ENCODE results near the gene PPP2R1B.

DNA sequence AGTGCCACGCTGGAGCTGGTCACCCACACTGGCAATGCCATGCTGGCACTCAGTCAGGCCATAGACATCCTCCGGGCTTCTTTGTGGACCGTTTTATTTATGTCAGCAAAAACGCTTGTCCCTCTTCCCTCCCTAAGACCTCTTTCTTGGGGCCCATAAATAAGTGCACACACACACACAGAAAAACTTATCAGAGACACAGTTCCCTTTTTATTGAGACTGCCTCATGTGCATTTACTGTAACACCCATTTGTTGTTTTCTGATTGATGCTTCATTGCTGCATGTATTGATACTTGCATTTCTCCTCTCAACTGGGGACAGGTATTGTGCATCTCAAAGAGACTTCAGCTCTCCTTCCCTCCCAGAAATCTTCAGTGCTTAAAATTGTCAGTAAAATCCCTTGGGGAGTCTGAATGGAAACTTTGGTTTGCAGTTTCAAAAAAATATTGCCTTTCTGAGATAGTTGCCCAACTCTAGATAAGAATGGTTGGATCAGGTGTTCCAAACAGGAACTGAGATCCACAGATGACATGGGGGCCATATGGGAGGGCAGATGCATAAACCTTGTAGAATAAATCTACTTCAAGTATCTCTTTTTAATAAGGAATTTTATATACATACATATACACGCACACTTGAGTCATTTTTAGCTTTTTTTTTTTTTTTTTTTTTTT is 50.9 kb downstream of the PPP2R1B start:
- TF ChIP-seq CTCF (IDR thresholded peaks at IDR 0.05; ENCODE audit: low read depth, low read length, missing input control) (no peak), JUND (IDR thresholded peaks at IDR 0.05) (no peak), ATF3 (IDR thresholded peaks at IDR 0.05) (no peak), GABPA (IDR thresholded peaks at IDR 0.05 in 1 of 2, conservative IDR thresholded peaks at IDR 0.05 in 1 of 2) (no peak), MAX (IDR thresholded peaks at IDR 0.05) (no peak), HNF4G (IDR thresholded peaks at IDR 0.05) (no peak), RAD21 (IDR thresholded peaks at IDR 0.05) (no peak), SP1 (IDR thresholded peaks at IDR 0.05) (no peak), NR2F2 (IDR thresholded peaks at IDR 0.05) (no peak), YY1 (IDR thresholded peaks at IDR 0.05) (no peak)

Data from liver (tissue), 3 donors.